A673 (cell line): ENCODE measurements around the gene OTOP3.

Source experiments
- CTCF ChIP-seq: fragments of 300-800, 200-600 bp; sonication (generic); conservative IDR thresholded peaks from 2 replicates; pipeline ENCODE4 v1.5.1; 2017; ENCODE audit warnings: low read depth, mild to moderate bottlenecking, antibody characterized with exemption, low read length, moderate library complexity, mixed read lengths
- EZH2 ChIP-seq: fragments of 200-600 bp; sonication (generic); IDR thresholded peaks from 2 replicates; pipeline ENCODE4 v1.6.1; 2017; ENCODE audit warnings: borderline replicate concordance, low read depth, mild to moderate bottlenecking, mixed read lengths, antibody characterized with exemption, low read length; ENCODE audit not compliant: poor library complexity, severe bottlenecking

- no peak for TF ChIP-seq CTCF
- no peak for TF ChIP-seq EZH2
These were observed 30.9 kb upstream of the OTOP3 start for GRCh38 chr17:74904687-74905409.
